NCI-H510A treated with DMSO at 0.1 percent for 48 hours (cell line): ENCODE measurements around the gene CUL3.
"Not testable (repeated sequence)": the region's sequence is repeated elsewhere in the genome, so short reads cannot be mapped to it uniquely, and the experiment has no call there.

ENCODE experiments used
- DNase-seq: peaks from one replicate; lab custom pipeline; 2025; lab: John Stamatoyannopoulos, UW

The CUL3 gene

GRCh38 chr2:224585211-224586088, at the start of gene CUL3:
CUL3 (minus strand) TSS chr2:224585363; CDS start chr2:224585009, 354 bp downstream.
- peak; percentile 96 for DNase-seq

GRCh38 chr2:224630659-224631550, 45.7 kb upstream of the CUL3 start:
- DNase-seq: no peak

- DNase-seq: no peak
Measured at GRCh38 chr2:224628416-224628815, 43.3 kb upstream of the CUL3 start.

GRCh38 chr2:224626735-224627134, 41.6 kb upstream of the CUL3 start:
- DNase-seq: no peak

- no peak for DNase-seq
Measured at GRCh38 chr2:224613543-224614286, 28.6 kb upstream of the CUL3 start.

- DNase-seq: no peak
Measured at GRCh38 chr2:224612578-224612977, 27.4 kb upstream of the CUL3 start.

- DNase-seq: no peak
Measured at GRCh38 chr2:224611938-224612337, 26.8 kb upstream of the CUL3 start.

- DNase-seq: no peak
Measured at GRCh38 chr2:224608104-224608503, 22.9 kb upstream of the CUL3 start.

- not testable (repeated sequence) for DNase-seq
Measured at GRCh38 chr2:224603746-224604500, 18.8 kb upstream of the CUL3 start.

GRCh38 chr2:224602778-224603375, 17.7 kb upstream of the CUL3 start:
- not testable (repeated sequence) for DNase-seq

- DNase-seq: no peak
Measured at GRCh38 chr2:224601923-224602322, 16.8 kb upstream of the CUL3 start.

GRCh38 chr2:224598678-224599077, 13.5 kb upstream of the CUL3 start:
- DNase-seq: no peak

- DNase-seq: no peak
Measured at GRCh38 chr2:224596289-224596688, 11.1 kb upstream of the CUL3 start.

GRCh38 chr2:224595518-224595917, 10.4 kb upstream of the CUL3 start:
- no peak for DNase-seq

- DNase-seq: no peak
Measured at GRCh38 chr2:224594840-224595239, 9.7 kb upstream of the CUL3 start.

GRCh38 chr2:224591220-224591619, 6.1 kb upstream of the CUL3 start:
- DNase-seq: no peak

- no peak for DNase-seq
Measured at GRCh38 chr2:224586127-224586695, 1.0 kb upstream of the CUL3 start.

GRCh38 chr2:224584785-224585210, 365 bp downstream of the CUL3 start:
- no peak for DNase-seq

- no peak for DNase-seq
Measured at GRCh38 chr2:224584111-224584784, 915 bp downstream of the CUL3 start.

- not testable (repeated sequence) for DNase-seq
Measured at GRCh38 chr2:224583033-224583432, 2.1 kb downstream of the CUL3 start.
